SIG-M5 treated with dmso at 0.1 percent for 504 hours (cell line): Measurements from ENCODE around the gene ANTXR1.
A peak's percentile ranks its signal among the peaks of the same experiment; 100 is the strongest.

ENCODE experiments used
- DNase-seq: peaks from one replicate; lab custom pipeline; 2025; ENCODE audit not compliant: unreplicated experiment; lab: John Stamatoyannopoulos, UW

Gene ANTXR1

DNA sequence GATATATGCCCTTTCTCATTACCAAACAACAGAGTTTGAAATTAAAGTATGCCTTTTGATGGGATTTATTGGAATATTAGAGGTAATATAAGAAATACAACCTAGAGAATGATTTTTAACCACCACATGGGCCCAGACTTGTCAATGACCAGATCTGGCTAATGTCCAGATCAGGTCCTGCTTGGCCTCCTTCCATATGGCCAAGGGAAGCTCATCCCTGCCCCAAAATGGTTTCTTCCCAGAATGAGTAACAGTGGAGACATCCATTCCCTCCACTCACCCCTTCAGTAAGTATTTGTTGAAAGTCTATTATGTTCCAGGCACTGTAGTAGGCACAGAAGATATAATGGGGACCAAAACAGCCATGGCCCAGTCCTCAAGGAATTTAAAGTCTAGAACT is 54.9 kb downstream of the ANTXR1 start:
- no peak for DNase-seq

DNA sequence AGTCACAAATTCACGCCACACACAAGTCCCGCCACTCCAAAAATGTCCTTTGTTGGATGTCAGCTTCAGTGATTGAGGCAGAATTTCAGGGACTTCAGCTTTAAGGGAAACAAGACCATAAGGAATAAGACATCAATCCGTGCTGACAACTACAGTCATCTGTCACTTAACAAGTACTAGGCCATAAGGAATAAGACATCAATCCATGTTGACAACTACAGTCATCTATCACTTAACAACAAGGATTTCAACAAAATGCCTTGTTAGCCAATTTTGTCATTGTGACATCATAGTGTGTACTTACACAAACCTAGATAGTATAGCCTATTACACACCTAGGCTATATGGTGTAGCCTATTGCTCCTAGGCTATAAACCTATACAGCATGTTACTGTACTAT is 58.0 kb downstream of the ANTXR1 start:
- DNase-seq, result no peak

DNA sequence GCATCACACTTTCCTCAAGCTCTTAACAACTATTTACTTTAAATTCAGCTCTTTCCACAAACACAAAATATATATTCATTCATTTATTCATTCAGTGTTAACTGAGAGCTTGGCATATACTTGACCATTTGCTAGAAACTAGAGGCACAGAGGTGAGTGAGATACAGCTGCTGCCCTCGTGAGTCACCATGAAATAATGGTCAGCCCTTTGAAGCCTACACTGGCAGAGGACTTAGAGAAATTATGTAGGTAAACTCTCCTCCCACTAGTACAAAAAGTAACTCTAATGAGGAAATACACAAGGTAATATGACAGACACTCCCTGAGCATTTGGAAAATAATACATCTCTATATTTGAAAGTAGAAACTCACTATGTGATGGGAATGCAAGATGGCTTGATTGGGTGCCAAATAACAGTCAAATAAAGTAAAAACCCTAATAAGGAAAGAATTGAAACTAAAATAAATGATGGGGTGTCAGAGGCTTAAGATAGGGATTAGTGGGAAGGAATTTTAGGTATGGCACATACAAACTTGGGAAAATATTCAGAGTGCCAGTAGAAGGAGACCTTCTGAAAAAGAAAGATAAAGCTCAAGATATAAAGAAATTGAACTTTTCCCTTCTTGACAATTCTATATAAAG is 61.1 kb downstream of the ANTXR1 start:
- no peak for DNase-seq

DNA sequence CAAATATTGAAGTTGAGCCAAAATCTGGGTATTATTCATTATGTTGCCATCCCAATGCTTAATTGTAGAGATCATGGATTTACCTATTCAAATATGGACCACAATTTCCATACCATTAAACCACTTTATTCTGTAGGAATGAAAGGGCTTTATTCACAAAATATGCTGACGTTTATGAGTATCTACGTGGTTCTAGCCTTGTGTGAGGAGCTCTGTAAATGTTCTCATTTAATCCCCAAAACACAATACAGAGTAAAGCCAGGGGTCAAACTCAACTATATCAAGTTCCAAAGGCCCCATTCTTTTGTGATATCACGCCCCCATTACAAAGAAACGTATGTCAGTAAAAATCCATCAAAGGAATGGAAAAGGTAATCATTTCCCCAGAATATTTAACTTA is 61.9 kb downstream of the ANTXR1 start:
- DNase-seq, result no peak

DNA sequence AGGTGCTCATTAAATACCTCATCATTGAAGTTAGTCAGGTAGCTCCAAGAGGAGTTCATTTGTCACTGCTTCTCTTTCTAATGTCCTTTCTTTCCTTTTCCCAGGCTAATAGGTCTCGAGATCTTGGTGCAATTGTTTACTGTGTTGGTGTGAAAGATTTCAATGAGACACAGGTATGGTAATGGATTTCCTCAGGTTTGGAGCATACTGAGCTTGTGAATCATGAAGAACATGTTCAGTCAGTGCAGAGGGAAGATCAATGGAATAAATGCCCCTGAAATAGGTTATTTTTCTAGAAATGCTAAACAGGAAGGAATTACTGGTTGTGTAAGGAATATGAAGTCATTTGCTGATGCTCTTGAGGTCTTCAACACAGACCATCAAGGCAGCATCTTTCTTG is 62.5 kb downstream of the ANTXR1 start:
- no peak for DNase-seq

DNA sequence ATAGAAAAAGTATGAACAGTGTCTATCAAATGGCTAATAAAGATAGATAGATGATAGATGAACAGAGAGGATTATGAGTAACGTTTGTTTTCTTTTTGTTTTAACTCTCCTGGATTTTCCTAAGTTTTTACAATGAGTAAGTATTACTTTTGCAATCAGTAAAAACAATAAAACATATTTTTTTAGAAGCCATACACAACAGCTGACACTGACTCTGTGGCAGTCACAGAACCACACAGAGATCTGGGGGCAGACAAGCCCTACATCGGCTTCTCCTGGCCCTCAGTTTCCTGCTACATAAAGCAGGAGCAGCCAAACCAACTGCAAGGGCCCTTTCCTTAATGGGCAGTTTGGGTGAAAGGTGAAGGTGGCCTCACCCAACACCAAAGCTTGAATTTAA is 63.6 kb downstream of the ANTXR1 start:
- no peak for DNase-seq

DNA sequence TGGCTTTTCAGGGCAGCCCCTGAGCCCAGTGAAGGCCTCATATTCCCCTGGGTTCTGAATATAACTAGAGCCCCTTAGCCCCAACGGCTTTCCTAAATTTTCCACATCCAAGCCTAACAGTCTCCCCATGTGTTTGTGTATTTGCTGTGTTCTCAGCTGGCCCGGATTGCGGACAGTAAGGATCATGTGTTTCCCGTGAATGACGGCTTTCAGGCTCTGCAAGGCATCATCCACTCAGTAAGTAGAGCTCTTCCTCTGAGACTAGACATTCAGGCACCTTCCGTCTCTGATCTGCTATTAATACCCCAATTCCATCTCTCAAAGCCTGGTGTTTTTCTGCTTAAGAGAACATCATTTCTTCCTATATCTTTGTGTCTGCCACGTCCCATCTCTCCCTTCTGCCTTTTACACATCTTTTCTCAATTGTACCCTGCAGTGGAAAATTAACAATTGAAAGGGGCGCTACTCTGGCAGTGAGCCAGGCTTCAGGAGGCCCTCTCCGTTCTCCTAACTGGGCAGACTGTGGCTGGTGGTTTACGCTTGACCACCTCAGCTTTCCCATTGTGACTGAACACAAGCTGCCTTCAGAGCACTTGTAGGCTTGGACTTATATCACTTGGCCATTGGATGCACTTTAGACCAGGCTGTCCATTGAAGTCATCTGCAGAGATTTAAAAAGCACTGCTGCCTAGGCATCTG is 64.4 kb downstream of the ANTXR1 start:
- DNase-seq, result no peak

DNA sequence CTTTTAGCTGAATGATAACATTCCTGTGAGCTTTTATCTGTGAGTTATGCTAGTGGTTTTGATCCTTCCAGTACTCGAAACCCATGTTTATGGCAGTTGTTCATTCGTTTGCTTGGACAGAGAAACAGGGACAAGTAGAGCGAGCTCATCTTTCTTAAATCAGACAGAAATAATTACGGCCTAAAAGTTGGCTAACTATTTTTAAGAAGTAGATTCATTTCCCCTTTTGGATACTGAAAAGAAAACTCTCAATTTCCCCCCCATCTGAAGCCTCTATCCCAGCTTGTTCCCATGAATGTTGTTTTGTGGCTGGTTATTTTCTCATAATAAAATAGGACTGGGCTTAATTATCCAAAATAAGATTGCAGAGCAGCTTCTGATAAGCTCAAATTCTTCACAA is 67.1 kb downstream of the ANTXR1 start:
- peak; percentile 18 for DNase-seq

DNA sequence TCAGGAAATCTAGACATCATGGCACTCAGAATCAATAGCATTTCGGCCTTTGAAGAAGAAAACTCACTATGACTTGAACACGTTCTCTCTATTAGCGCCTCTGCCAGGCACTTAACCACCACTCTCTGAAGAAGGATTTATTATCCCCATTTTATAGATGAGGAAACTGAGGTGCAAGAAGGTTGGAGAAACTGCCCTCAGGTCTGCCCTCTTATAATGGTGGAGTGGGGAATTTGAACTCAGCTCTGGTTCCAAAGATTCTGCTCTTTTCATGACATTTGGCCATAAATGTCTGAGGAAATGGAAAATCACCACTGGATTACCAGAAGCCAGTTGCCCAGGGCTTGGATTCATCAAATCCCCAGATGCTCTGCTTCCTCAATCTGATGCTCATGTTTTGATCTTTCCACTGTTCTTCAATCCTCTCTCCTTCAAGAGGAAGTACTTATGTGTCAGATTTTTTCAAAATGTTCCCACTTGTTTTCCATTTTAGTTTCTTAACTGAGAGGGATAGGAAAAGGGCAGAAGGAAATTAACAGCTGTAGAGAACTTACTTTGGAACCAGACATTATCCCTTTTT is 68.1 kb downstream of the ANTXR1 start:
- no peak for DNase-seq

DNA sequence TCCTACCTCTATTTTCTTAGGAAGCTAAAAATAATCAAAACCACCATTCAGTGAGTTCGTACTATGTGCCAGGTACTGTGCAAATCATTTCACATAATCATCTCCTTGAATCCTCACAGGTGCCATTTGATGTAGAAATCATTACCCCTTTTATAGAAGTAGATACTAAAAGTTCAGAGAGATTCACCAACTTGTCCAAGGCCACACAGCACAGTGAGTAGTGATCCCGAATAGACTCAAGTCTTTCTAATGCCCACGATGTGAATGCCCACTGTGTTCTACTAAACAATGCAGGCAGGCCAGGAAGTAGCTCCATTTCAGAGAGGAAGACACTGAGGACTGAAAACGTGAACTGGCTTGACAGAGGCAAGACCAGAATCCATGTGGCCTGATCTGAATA is 68.8 kb downstream of the ANTXR1 start:
- no peak for DNase-seq

DNA sequence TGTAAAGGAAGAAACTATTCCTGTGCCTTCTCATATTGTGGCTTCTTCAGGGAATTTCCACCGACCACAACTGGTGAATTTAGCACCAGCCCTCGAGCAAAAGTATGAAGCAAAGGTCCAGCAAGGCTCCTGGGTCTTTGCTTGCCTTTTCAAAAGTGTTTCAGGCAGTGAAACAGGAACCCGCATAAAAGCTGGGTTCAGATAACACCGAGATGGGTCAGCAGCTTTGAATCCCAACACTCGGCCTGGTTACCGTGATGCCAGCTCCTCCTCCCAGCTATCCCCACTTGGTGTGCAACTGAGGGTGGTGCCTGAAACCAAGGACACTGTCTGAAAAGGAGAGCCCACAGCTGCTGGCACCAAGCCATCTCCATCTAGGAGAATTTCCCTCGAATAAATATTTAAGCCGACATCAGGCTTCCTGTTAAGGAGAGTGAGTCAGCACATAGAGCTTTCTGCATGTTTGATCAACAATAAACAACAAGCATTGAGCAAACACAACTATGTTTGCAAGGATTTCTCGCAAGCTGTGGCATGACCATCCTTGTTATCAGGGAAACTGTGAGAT is 69.5 kb downstream of the ANTXR1 start:
- DNase-seq, result peak; percentile 9

DNA sequence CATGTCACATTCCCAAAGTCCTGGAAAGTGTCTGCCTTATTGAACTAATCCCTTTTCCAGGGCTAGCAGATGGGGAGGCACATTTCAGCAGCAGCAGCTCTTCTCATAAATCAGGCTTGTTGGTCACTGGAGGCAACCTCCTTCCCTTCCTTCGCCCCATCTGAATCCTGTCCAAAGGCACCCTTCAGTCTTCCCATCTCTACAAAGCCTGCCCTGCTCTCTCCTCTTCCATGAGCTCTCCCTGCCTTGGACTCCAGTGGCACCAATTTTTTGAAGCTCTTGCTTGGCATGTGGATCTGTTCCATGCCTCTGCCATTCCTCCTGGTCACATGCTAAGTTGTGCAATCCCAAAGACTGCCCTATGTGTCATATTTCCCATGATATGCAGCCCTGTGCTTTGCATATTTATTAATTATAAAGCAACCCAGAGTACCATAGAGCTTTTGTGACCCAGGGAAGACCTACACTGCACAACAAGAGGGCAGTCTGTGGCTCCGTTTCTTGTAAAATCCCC is 70.3 kb downstream of the ANTXR1 start:
- no peak for DNase-seq

DNA sequence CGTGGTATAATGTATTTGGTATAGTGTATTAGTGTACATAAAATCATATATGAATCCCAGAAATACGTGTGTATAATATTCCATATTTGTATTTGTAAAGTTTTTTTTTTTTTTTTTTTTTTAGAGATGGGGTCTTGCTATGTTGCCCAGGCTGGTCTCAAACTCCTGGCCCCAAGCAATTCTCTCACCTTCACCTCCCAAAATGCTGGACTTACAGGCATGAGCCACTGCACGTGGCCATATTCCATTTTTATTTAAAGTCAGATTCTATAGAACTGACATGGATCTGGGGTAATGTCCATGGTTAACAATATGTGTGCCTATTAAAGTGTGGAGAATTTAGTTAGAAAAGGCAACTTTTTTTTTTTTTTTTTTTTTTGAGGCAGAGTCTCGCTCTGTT is 71.5 kb downstream of the ANTXR1 start:
- no peak for DNase-seq

DNA sequence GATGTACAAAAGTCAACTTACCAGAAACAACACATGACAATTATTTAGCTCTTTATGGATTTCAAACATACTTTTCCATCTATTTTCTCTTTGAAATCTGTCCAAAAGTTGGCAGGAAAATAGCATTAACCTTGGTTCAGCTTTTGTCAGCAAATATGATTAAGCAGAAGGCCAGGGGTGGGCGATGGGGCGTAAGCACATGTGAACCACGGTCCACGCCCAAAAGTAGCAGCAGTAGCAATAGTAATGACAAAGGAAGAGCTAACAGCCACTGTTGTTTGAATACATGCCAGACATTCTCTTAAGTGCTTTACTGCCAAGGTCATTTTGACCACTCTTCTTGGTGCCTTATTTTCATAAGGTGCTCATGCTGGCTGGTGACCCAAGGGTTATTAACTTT is 73.5 kb downstream of the ANTXR1 start:
- no peak for DNase-seq

DNA sequence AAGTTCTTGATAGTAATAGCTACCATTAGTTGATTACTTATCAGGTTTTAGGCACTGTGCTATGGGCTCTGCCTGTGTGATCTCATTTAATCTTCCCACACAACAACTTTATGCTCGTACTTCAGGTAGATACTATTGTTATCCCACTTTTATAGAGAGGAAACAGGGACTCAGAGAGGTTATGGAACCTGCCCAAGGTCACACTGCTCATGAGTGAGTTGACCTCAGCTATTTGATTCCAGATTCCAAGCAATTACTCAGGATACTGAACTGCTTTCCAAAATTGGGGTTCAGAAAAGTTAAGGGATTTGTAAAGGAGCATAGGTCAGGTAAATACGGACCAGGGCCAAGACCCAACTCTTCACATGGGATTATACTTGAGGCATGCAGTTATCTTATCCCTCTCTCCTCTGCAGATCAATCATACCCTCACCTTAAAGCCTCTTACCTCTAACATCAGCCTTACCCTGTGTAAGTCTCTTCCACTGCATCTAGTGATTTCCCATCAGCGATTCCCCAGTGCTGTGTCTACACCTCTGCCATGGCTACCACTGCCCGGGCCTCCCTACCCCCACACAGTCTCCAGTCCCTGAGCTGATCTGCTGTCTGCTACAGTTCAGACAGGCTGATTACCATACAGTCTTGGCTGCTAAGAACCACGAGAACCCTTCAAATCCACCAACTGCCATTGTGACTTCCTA is 74.4 kb downstream of the ANTXR1 start:
- no peak for DNase-seq

DNA sequence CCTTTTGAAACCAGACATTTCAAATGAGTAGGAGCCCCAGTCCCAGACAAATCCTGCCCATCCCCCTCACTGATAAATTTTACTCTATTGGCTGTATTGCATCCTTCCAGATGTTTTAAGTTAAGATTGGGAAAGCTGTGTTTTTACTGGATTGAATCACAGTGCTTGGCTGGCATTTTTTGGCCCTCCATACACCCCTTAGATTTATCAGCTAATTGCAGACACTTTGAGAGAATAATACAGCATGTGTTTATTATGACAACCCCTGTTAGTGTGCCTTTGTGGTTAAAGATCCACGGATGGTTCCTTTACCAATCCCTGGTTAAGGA is 74.9 kb downstream of the ANTXR1 start:
- DNase-seq, result no peak

DNA sequence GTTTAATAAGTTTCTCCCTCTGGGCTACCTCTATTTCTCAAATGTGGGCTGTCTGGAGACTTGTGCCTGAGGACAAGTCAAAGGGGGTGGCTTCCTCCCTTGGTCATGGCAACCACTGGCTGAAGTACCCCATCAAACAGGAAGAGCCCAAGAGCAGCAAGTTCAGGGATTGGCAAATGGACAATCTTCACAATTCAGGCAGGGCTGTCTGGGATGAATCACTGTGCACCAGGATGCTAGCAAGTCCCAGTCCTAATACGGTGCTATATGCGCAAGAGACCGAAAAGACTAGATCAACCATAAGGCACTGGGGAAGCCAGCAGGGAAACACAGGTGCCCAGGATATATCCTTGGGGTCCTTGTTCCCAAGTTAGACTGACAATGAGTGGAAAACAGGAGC is 75.5 kb downstream of the ANTXR1 start:
- DNase-seq, result no peak

DNA sequence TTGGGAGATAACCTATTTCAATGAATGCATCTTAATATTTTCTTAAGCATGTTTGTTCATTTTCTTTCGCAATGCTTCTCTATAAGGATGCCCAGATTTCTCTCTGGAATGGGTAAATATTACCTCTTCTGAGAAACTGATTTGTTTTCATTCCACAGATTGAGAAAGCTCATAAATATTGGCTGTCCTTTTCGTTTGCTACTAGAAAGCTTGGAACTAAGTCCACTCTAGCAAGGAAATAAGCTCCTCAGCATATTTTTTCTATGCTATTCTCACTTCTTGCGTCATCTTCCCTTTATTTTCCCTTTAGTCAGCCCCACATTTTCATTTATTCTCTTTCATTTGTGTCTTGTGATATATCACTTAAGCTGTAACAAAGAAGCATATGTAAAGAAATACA is 76.3 kb downstream of the ANTXR1 start:
- no peak for DNase-seq

DNA sequence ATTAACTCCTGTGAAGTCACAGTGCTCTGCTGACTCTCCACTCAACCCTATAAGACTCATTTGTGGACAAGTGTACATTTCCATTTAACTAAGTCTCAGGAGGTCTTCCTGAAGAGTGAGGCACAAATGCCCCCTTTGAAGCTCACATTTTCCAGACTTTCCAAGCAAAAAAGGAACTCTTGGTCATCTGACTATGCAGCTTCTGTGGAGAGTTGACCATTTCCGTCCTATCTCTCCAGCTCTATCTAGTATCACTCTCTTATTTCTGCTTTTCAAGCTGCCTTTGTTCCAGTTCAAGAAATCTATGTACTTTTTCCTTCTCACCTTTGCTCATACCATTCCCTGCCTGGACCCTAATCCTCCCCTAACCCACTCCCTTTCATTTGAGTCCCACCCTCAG is 77.0 kb downstream of the ANTXR1 start:
- no peak for DNase-seq

DNA sequence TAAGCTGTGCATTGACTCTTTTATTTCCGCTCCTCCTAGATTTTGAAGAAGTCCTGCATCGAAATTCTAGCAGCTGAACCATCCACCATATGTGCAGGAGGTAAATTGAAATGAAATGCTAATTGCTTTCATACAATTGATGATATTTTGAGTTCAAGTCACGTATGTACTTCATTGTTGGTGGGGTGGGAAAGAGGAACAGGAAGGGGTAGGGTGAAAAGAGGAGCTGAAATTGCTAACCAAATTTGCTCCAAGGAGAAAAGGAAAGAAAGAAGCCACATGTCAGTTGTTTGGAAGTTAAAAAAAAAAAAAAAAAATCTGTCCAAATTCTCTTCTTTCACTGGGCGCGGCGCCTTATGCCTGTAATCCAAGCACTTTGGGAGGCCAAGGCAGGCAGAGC is 77.8 kb downstream of the ANTXR1 start:
- no peak for DNase-seq

DNA sequence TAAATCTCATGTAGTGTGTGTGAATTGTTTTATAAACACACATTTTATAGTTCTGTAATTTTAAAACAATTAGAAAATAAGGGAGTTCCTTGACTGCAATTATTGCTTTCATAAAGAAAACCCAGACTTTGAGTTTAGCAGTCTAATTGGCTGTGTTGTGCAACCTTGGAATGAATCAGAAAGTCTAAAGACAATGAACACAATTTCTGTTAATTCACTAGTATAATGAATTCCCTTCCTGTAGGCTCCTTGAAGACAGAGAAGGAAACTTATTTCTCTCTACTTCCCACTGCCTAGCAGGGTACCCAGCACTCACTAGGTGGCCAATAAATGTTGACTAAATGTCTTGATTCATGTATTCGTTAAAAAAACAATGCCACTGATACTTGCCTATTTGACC is 79.9 kb downstream of the ANTXR1 start:
- no peak for DNase-seq

DNA sequence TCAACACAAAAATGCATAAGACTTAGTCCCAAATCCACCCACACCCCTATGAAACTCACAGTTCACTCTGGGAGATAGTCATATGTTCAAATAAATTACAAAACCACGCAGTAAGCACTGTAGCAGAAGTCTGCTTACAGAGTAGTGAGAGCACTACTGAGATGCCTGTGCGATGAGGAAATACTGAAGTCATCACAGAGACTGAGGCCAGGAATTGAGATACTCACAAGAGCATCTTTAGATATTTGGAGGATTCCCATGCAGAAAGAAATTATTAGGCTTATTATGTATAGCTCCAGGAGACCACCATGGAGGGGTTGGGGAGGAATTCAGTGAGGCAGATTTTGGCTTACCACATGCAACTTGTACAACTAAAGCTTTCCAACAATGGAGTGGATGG is 82.3 kb downstream of the ANTXR1 start:
- DNase-seq, result no peak
